ENCODE results near the gene C19orf33. TPM values are rescaled to one million over a fixed set of nuclear protein-coding genes. Genes with fewer than 3 reads are reported as not detected.

C19orf33 gene
- total and polyA plus RNA-seq, 9 of the 15 experiments (the other 6 are each of a cell fraction or from before 2014, with no cell fraction given) = 3.2 TPM; not detected in 8

DNA sequence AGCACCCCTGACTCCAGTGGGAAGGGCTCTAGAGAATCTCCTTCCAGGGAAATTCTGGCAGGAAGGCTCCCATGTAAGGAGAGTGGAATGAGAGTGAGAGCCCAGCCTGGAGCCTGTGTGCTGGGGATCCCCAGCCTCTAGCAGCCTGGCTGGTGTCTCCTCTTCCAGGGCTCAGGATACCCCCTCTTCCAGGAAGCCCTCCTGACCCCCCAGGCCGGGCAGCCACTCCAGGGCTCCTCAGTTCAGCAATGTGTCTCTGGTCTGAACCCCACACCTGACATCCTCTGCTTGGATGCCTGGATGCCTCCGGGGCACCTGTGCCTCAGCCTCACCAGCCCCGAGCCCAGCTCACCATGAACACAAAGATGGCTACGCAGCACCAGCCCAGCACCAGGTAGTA, 3.0 kb downstream of the C19orf33 start:
- no peak overlapping the region for H3K27ac ChIP-seq (ENCODE audit: extremely low read depth, low read depth, low read length)
- 96% methylated on average over 4 of the region's 4 CpGs for WGBS (ENCODE audit: insufficient coverage, low coverage, missing lambda C conversion rate)
- TF ChIP-seq RBFOX2 (IDR thresholded peaks at IDR 0.05; ENCODE audit: low read depth, low read length) (0 out of 2 replicates have a peak, but pooled peaks have one; percentile 50), HEY1 (CRISPR knock-in tag; IDR thresholded peaks at IDR 0.05; ENCODE audit: borderline replicate concordance) (no peak), ZFP36 (IDR thresholded peaks at IDR 0.05; ENCODE audit: low read depth, low read length, partially characterized antibody) (peak; percentile 71)
- TF ChIP-seq, protein P1, sequence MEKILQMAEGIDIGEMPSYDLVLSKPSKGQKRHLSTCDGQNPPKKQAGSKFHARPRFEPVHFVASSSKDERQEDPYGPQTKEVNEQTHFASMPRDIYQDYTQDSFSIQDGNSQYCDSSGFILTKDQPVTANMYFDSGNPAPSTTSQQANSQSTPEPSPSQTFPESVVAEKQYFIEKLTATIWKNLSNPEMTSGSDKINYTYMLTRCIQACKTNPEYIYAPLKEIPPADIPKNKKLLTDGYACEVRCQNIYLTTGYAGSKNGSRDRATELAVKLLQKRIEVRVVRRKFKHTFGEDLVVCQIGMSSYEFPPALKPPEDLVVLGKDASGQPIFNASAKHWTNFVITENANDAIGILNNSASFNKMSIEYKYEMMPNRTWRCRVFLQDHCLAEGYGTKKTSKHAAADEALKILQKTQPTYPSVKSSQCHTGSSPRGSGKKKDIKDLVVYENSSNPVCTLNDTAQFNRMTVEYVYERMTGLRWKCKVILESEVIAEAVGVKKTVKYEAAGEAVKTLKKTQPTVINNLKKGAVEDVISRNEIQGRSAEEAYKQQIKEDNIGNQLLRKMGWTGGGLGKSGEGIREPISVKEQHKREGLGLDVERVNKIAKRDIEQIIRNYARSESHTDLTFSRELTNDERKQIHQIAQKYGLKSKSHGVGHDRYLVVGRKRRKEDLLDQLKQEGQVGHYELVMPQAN (IDR thresholded peaks at IDR 0.05; ENCODE audit: borderline replicate concordance) = no peak
- no TSS peak for BruUV-seq (replicated peaks)
- peaks cover 24 to 71% of the 10 kb centered on the region in 2 experiments for H3K4me1 ChIP-seq (replicated peaks in 1 of 2; ENCODE audit: control insufficient read depth in 2 of 2, insufficient read depth in 2 of 2, low read length in 2 of 2)
- FAIRE-seq (no peak), DNase-seq (ENCODE audit: extremely low read depth in 1 of 4, low spot score in 3 of 4) (no peak), ATAC-seq (no peak)
- H3K9me1 ChIP-seq (ENCODE audit: control insufficient read depth, insufficient read depth, low read length) = peaks cover 5% of the 10 kb centered on the region
- H3K4me2 ChIP-seq (ENCODE audit: insufficient read depth, low read length) = no peak overlapping the region
- in situ Hi-C loops (cut with MboI) (no loop called here), intact Hi-C loops (cut with micrococcal nuclease) (no loop called here)
- H3K4me3 ChIP-seq = no peak overlapping the region
- no peak overlapping the region for H2AFZ ChIP-seq (ENCODE audit: low read depth, low read length)
- ChIA-PET POLR2A (interaction anchor here (0.7 kb wide), 1 partner anchor 9 kb away, joined by 4 read pairs; no protein-coding TSS in a partner anchor), CTCF (ENCODE audit: low intra/inter-chr PET ratio) (no interaction called here)
- H3K36me3 ChIP-seq (ENCODE audit: control insufficient read depth, insufficient read depth, low read length) = peaks cover 79% of the 10 kb centered on the region; the same call in 2 of the 3 replicates
- peak overlapping the region in 1 of 2 experiments; percentile 58; a peak in 1 of 4 replicates for H3K9ac ChIP-seq (ENCODE audit: insufficient read depth in 1 of 2, low read depth in 2 of 2, low read length in 2 of 2)
- no peaks in the 10 kb centered on the region for H3K9me3 ChIP-seq (replicated peaks; ENCODE audit: control insufficient read depth, insufficient read depth, low read depth, low read length)
- peaks cover 35% of the 10 kb centered on the region for H3K79me2 ChIP-seq (ENCODE audit: control insufficient read depth, insufficient read depth, low read length)
- H3K27me3 ChIP-seq (ENCODE audit: control insufficient read depth in 2 of 2, insufficient read depth in 2 of 2, low read length in 2 of 2) = no peaks in the 10 kb centered on the region
- peaks cover 5% of the 10 kb centered on the region; the same call in 1 of the 2 replicates for H4K20me1 ChIP-seq (replicated peaks; ENCODE audit: control insufficient read depth, insufficient read depth, low read length)

Measured in K562 (cell line).